HEK293 (cell line): ENCODE results near the gene ZNF619.

Experiments used
- CTCF ChIA-PET: fragments of 350-600 bp; formaldehyde crosslinking; extraction: SDS; loops from one replicate; lab custom pipeline; 2021; ENCODE audit warnings: antibody characterized with exemption; lab: Yijun Ruan, JAX
- POLR2A ChIA-PET: fragments of 300-600 bp; formaldehyde crosslinking; extraction: SDS; loops from one replicate; lab custom pipeline; 2020; ENCODE audit warnings: antibody characterized with exemption, inconsistent platforms; lab: Yijun Ruan, JAX
- H3K27ac ChIP-seq: fragments of 200-500 bp; sonication (Bioruptor generic); 2 replicates; pipeline ENCODE4 v1.5.1; 2014; ENCODE audit warnings: low read depth, low read length, control low read depth, inconsistent platforms; ENCODE audit errors: extremely low read depth
- H3K36me3 ChIP-seq, 2 experiments: fragments of 200-500 bp in 1 of 2; sonication (Bioruptor generic) in 1 of 2; 1 replicate in 1 of 2; 2 replicates in 1 of 2; pipeline ENCODE4 v1.5.1; 2014 to 2017; ENCODE audit warnings: inconsistent platforms in 2 of 2, low read length in 2 of 2; ENCODE audit not compliant: control insufficient read depth in 2 of 2, insufficient read depth in 1 of 2
- H3K4me1 ChIP-seq: fragments of 200-500 bp; sonication (Bioruptor generic); 2 replicates; pipeline ENCODE4 v1.5.1; 2014; ENCODE audit warnings: mild to moderate bottlenecking, low read length, inconsistent platforms; ENCODE audit not compliant: control insufficient read depth, insufficient read depth
- H3K4me3 ChIP-seq: 2 replicates; pipeline ENCODE4 v1.5.1; 2011; ENCODE audit warnings: low read depth, mild to moderate bottlenecking, control low read depth, low read length, moderate library complexity
- H3K9me3 ChIP-seq: fragments of 200-500 bp; sonication (Bioruptor generic); 2 replicates; pipeline ENCODE4 v1.5.1; 2014; ENCODE audit warnings: low read depth, low read length, inconsistent platforms; ENCODE audit not compliant: control insufficient read depth, insufficient read depth
- AEBP2 ChIP-seq: fragments of 450-650 bp; formaldehyde crosslinking; IDR thresholded peaks from 2 replicates; pipeline ENCODE4 v1.5.1; 2016; ENCODE audit warnings: missing biosample characterization, missing genetic modification characterization, borderline replicate concordance
- BCL6B ChIP-seq: fragments of 450-650 bp; formaldehyde crosslinking; IDR thresholded peaks from 2 replicates; pipeline ENCODE4 v1.5.1; 2017; ENCODE audit warnings: missing biosample characterization, missing genetic modification characterization
- PRDM4 ChIP-seq: fragments of 450-650 bp; formaldehyde crosslinking; IDR thresholded peaks from 2 replicates; pipeline ENCODE4 v1.5.1; 2017; ENCODE audit warnings: missing biosample characterization, missing genetic modification characterization
- REST ChIP-seq: fragments of 450-650 bp; formaldehyde crosslinking; IDR thresholded peaks from 2 replicates; pipeline ENCODE4 v1.5.1; 2016; ENCODE audit warnings: missing biosample characterization, missing genetic modification characterization
- ZBTB44 ChIP-seq: fragments of 450-650 bp; IDR thresholded peaks from 2 replicates; pipeline ENCODE4 v1.5.1; 2018; ENCODE audit warnings: missing biosample characterization, mild to moderate bottlenecking, missing genetic modification characterization
- ZNF112 ChIP-seq: fragments of 450-650 bp; formaldehyde crosslinking; IDR thresholded peaks from 2 replicates; pipeline ENCODE4 v1.5.0; 2017; ENCODE audit warnings: missing biosample characterization, missing genetic modification characterization
- ZNF175 ChIP-seq: fragments of 450-650 bp; formaldehyde crosslinking; IDR thresholded peaks from 2 replicates; pipeline ENCODE4 v1.5.1; 2016; ENCODE audit warnings: missing biosample characterization, missing genetic modification characterization
- ZNF404 ChIP-seq: fragments of 450-650 bp; formaldehyde crosslinking; IDR thresholded peaks from 2 replicates; pipeline ENCODE4 v1.5.1; 2017; ENCODE audit warnings: missing biosample characterization, missing genetic modification characterization
- ZNF449 ChIP-seq: fragments of 450-650 bp; formaldehyde crosslinking; IDR thresholded peaks from 2 replicates; pipeline ENCODE4 v1.5.1; 2017; ENCODE audit warnings: missing biosample characterization, mild to moderate bottlenecking, missing genetic modification characterization, moderate library complexity
- ZNF580 ChIP-seq: fragments of 450-650 bp; formaldehyde crosslinking; IDR thresholded peaks from 2 replicates; pipeline ENCODE4 v1.5.1; 2016; ENCODE audit warnings: missing biosample characterization, missing genetic modification characterization
- ZNF654 ChIP-seq: fragments of 450-650 bp; formaldehyde crosslinking; IDR thresholded peaks from 2 replicates; pipeline ENCODE4 v1.5.1; 2016; ENCODE audit warnings: low read depth, missing biosample characterization, missing genetic modification characterization
- ZNF707 ChIP-seq: fragments of 450-650 bp; formaldehyde crosslinking; IDR thresholded peaks from 2 replicates; pipeline ENCODE4 v1.5.1; 2016; ENCODE audit warnings: missing biosample characterization, missing genetic modification characterization
- ZNF837 ChIP-seq: fragments of 450-650 bp; formaldehyde crosslinking; IDR thresholded peaks from 2 replicates; pipeline ENCODE4 v1.5.1; 2016; ENCODE audit warnings: missing biosample characterization, missing genetic modification characterization

The ZNF619 gene

GRCh38 chr3:40518067-40518466 is 41.1 kb downstream of the ZNF619 start:
- TF ChIP-seq ZNF707 (tag by site-specific recombination): no peak
- no peak for TF ChIP-seq ZBTB44 (tag by site-specific recombination)
- TF ChIP-seq PRDM4: no peak
- TF ChIP-seq ZNF580 (tag by site-specific recombination): no peak
- no peak for TF ChIP-seq ZNF175 (tag by site-specific recombination)
- no peak for TF ChIP-seq ZNF837 (tag by site-specific recombination)
- no peak for TF ChIP-seq AEBP2 (tag by site-specific recombination)
- no peak for TF ChIP-seq ZNF112
- TF ChIP-seq REST: no peak
- TF ChIP-seq ZNF404 (tag by site-specific recombination): no peak
- TF ChIP-seq ZNF449 (tag by site-specific recombination): no peak
- no peak for TF ChIP-seq BCL6B
- TF ChIP-seq ZNF654: no peak
- Histone ChIP-seq H3K36me3 (peaks cover 0 to 39% of the 10 kb centered on the region in 2 experiments; a peak in 2 of 3 replicates), H3K9me3 (no peaks in the 10 kb centered on the region), H3K4me3 (no peak overlapping the region), H3K4me1 (no peaks in the 10 kb centered on the region), H3K27ac (no peak overlapping the region)
- ChIA-PET POLR2A (no interaction called here), CTCF (interaction anchor here (0.7 kb wide), 1 partner anchor 214 kb away, joined by 5 read pairs; no protein-coding TSS in a partner anchor)
